ENCODE results near the gene NDUFA3. TPM values are rescaled to one million over a fixed set of nuclear protein-coding genes. Genes with fewer than 3 reads are reported as not detected.
A peak's percentile ranks its signal among the peaks of the same experiment; 100 is the strongest.

The NDUFA3 gene
- total RNA-seq, 1 experiment from 2014 or later = 134 TPM

DNA sequence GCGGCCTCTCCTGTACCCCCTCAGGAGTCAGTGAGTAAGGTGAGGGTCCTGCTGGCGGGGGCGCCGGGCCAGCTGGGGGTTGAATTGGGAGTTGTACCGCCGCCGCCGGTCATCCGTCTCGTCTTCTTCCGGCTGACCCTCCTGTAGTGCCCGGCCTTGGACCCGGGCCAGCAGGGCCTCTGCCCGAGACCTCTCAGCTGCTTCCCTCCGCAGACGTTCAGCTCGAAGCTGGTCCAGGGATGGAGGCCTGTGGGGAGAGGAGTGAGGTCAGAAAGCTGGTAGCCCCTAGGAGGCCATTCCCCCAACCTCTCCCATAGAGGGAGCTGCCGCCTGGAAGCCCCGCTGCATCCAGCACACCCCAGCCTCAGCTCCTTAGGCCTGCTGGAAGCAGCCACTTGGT lies 53.0 kb downstream of the NDUFA3 start:
- Histone ChIP-seq H3K27ac (no peak overlapping the region), H2AFZ (no peak overlapping the region), H3F3A (ENCODE audit: insufficient read depth, low read depth) (peaks cover 76% of the 10 kb centered on the region), H3K36me3 (ENCODE audit: low read depth) (peaks cover 16% of the 10 kb centered on the region), H3K9me2 (ENCODE audit: insufficient read depth) (no peaks in the 10 kb centered on the region), H4K20me1 (ENCODE audit: insufficient read depth) (peaks cover 41% of the 10 kb centered on the region), H3K4me3 (no peak overlapping the region), H3K4me2 (no peak overlapping the region), H3K9me3 (ENCODE audit: insufficient read depth, low read depth) (no peaks in the 10 kb centered on the region), H3K79me2 (ENCODE audit: low read depth) (peaks cover 14% of the 10 kb centered on the region), H3K27me3 (ENCODE audit: insufficient read depth, low read depth) (no peaks in the 10 kb centered on the region), H3K4me1 (replicated peaks; ENCODE audit: insufficient read depth) (peaks cover 14% of the 10 kb centered on the region)
- POLR2A ChIA-PET (ENCODE audit: unreplicated experiment) = interaction anchor here (0.7 kb wide), 1 partner anchor 18 kb away, joined by 4 read pairs; no protein-coding TSS in a partner anchor
- no TSS peak for BruUV-seq (replicated peaks)
- intact Hi-C loops (cut with micrococcal nuclease; ENCODE audit: unreplicated experiment) = no loop called here
- CTCF ChIA-PET = interaction anchor here (0.5 kb wide), 1 partner anchor 132 kb away, joined by 3 read pairs; no protein-coding TSS in a partner anchor
- peak in 1 of 2 experiments; percentile 19 for DNase-seq
- TF ChIP-seq CTCF (conservative IDR thresholded peaks at IDR 0.05) (no peak), EZH2 (IDR thresholded peaks at IDR 0.05; ENCODE audit: low read depth) (no peak)

DNA sequence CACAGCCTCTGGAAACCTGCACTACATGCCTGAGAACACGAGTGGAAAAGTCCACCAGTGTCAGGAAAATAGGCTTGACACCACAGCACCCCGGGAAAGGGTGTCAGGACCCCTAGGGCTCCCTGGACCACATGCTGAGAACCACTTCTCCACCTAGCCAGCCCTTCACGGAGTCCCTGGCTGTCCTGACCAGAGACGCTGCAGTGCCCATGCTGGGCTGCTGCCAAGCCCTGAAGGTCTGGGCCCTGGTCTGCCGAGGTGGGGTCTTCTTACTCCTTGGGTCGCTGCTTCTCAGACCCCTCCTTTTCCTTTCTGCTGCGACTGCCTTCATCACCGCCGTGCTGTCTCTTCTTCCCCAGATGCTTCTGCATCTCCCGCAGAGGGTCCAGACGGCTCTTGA lies 53.8 kb downstream of the NDUFA3 start:
- Histone ChIP-seq H3K27ac (no peak overlapping the region), H3K4me3 (no peak overlapping the region), H3K4me2 (no peak overlapping the region), H3K27me3 (ENCODE audit: insufficient read depth, low read depth) (no peaks in the 10 kb centered on the region), H3K9me2 (ENCODE audit: insufficient read depth) (no peaks in the 10 kb centered on the region), H3F3A (ENCODE audit: insufficient read depth, low read depth) (peaks cover 72% of the 10 kb centered on the region), H2AFZ (no peak overlapping the region), H4K20me1 (ENCODE audit: insufficient read depth) (peaks cover 36% of the 10 kb centered on the region), H3K4me1 (replicated peaks; ENCODE audit: insufficient read depth) (peaks cover 22% of the 10 kb centered on the region), H3K79me2 (ENCODE audit: low read depth) (peaks cover 14% of the 10 kb centered on the region), H3K9me3 (ENCODE audit: insufficient read depth, low read depth) (no peaks in the 10 kb centered on the region), H3K36me3 (ENCODE audit: low read depth) (peaks cover 13% of the 10 kb centered on the region)
- no TSS peak for BruUV-seq (replicated peaks)
- intact Hi-C loops (cut with micrococcal nuclease; ENCODE audit: unreplicated experiment) = no loop called here
- ChIA-PET CTCF (interaction anchor here (0.5 kb wide), 1 partner anchor 133 kb away, joined by 3 read pairs; no protein-coding TSS in a partner anchor), POLR2A (ENCODE audit: unreplicated experiment) (interaction anchor here (0.7 kb wide), 1 partner anchor 17 kb away, joined by 4 read pairs; no protein-coding TSS in a partner anchor)
- TF ChIP-seq EZH2 (IDR thresholded peaks at IDR 0.05; ENCODE audit: low read depth) (no peak), CTCF (conservative IDR thresholded peaks at IDR 0.05) (no peak)
- peak in 1 of 2 experiments; percentile 2 for DNase-seq

DNA sequence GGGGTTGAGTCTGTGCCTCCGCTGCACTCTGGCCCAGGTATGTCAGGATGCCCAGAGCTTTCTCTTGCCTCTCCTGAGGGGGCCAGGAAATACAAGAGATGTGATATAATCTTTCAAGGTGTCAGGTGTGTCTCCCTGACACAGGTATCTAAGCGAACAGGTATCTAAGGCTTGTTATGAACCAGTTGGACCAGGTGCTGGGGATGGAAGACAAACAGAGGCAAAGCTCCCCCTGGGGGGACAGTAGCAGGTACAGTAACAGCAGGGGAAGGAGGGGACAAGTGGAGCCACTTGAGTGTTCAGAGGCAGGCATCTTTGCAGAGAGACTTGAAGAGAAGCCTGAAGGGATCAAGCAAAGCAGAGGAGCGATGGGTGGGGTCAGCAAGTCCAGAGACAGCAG lies 54.3 kb downstream of the NDUFA3 start:
- Histone ChIP-seq H3K36me3 (ENCODE audit: low read depth) (0 out of 2 replicates have a peak, but pooled peaks cover 8% of the 10 kb centered on the region), H3K9me3 (ENCODE audit: insufficient read depth, low read depth) (no peaks in the 10 kb centered on the region), H3K4me2 (no peak overlapping the region), H4K20me1 (ENCODE audit: insufficient read depth) (peaks cover 32% of the 10 kb centered on the region), H3K27ac (no peak overlapping the region), H3K4me1 (replicated peaks; ENCODE audit: insufficient read depth) (peaks cover 26% of the 10 kb centered on the region), H3K79me2 (ENCODE audit: low read depth) (peaks cover 14% of the 10 kb centered on the region), H3K27me3 (ENCODE audit: insufficient read depth, low read depth) (no peaks in the 10 kb centered on the region), H2AFZ (no peak overlapping the region), H3F3A (ENCODE audit: insufficient read depth, low read depth) (peaks cover 72% of the 10 kb centered on the region), H3K9me2 (ENCODE audit: insufficient read depth) (no peaks in the 10 kb centered on the region), H3K4me3 (no peak overlapping the region)
- no peak for TF ChIP-seq EZH2 (IDR thresholded peaks at IDR 0.05; ENCODE audit: low read depth)
- TF ChIP-seq CTCF (conservative IDR thresholded peaks at IDR 0.05) = no peak; the same call in 1 of the 2 replicates
- ChIA-PET CTCF (no interaction called here), POLR2A (ENCODE audit: unreplicated experiment) (no interaction called here)
- intact Hi-C loops (cut with micrococcal nuclease; ENCODE audit: unreplicated experiment) = no loop called here
- BruUV-seq (replicated peaks) = no TSS peak
- peak in 1 of 2 experiments; percentile 73 for DNase-seq

Other genes with a start within 250 kb of the NDUFA3 start
- gene MYADM, start 235.0 kb upstream of the NDUFA3 start, total RNA-seq (2021) = 230 and 238 TPM in 2 replicates
- 5.9 TPM in 2 replicates for gene PRKCG, start 220.7 kb upstream of the NDUFA3 start, total RNA-seq (2021)
- not detected in 2 replicates for gene CACNG7, start 193.6 kb upstream of the NDUFA3 start, total RNA-seq (2021)
- 2.9 and 3.8 TPM in 2 replicates for gene CACNG8, start 139.9 kb upstream of the NDUFA3 start, total RNA-seq (2021)
- gene CACNG6, start 111.2 kb upstream of the NDUFA3 start, total RNA-seq (2021) = 11.5 and 18.7 TPM in 2 replicates
- 0.59 TPM in 1 of 2 replicates, not detected in the other for gene VSTM1, start 39.0 kb upstream of the NDUFA3 start, total RNA-seq (2021)
- not detected in 2 replicates for gene TARM1, start 21.5 kb upstream of the NDUFA3 start, total RNA-seq (2021)
- gene OSCAR, start 2.1 kb upstream of the NDUFA3 start, total RNA-seq (2021) = 0.87 and 2.4 TPM in 2 replicates
- gene TFPT, start 12.8 kb downstream of the NDUFA3 start, total RNA-seq (2021) = 35.8 and 47.4 TPM in 2 replicates
- 86.1 and 109 TPM in 2 replicates for gene PRPF31, start 12.9 kb downstream of the NDUFA3 start, total RNA-seq (2021)
- gene CNOT3, start 34.9 kb downstream of the NDUFA3 start, total RNA-seq (2021) = 83.0 and 89.1 TPM in 2 replicates
- 5.0 and 6.7 TPM in 2 replicates for gene LENG1, start 56.9 kb downstream of the NDUFA3 start, total RNA-seq (2021)
- 175 and 194 TPM in 2 replicates for gene TMC4, start 70.3 kb downstream of the NDUFA3 start, total RNA-seq (2021)
- gene MBOAT7, start 86.7 kb downstream of the NDUFA3 start, total RNA-seq (2021) = 488 and 494 TPM in 2 replicates
- 134 and 162 TPM in 2 replicates for gene TSEN34, start 88.5 kb downstream of the NDUFA3 start, total RNA-seq (2021)
- gene RPS9, start 98.0 kb downstream of the NDUFA3 start, total RNA-seq (2021) = 1,266 and 1,888 TPM in 2 replicates
- gene LILRB3, start 120.2 kb downstream of the NDUFA3 start, total RNA-seq (2021) = not detected in 2 replicates
- gene LILRA6, start 139.9 kb downstream of the NDUFA3 start, total RNA-seq (2021) = not detected in 2 replicates
- not detected in 2 replicates for gene LILRB5, start 154.4 kb downstream of the NDUFA3 start, total RNA-seq (2021)
- gene LILRB2, start 178.3 kb downstream of the NDUFA3 start, total RNA-seq (2021) = not detected in 2 replicates
- not detected in 2 replicates for gene LILRA5, start 210.3 kb downstream of the NDUFA3 start, total RNA-seq (2021)
- gene LILRA4, start 236.3 kb downstream of the NDUFA3 start, total RNA-seq (2021) = not detected in 2 replicates

Data from PC-9 (cell line).